Breast epithelium (tissue), 3 donors: ENCODE measurements around the gene GALNT9.

ENCODE experiments used
- CTCF ChIP-seq, 3 donors: fragments of 450-650 bp; IDR thresholded peaks; one replicate each; pipeline ENCODE4 v1.5.1; 2016 to 2017; ENCODE audit warnings: antibody characterized with exemption in 3 of 3, mild to moderate bottlenecking in 3 of 3, moderate library complexity in 3 of 3
- POLR2A ChIP-seq: fragments of 450-650 bp; IDR thresholded peaks from one replicate; pipeline ENCODE4 v1.6.1; 2016; ENCODE audit warnings: antibody characterized with exemption, mild to moderate bottlenecking, moderate library complexity
- POLR2AphosphoS5 ChIP-seq, 3 donors: sonication (generic); formaldehyde crosslinking; IDR thresholded peaks; one replicate each; pipeline ENCODE4 v1.6.1; 2017; ENCODE audit warnings: antibody characterized with exemption in 3 of 3

- TF ChIP-seq CTCF (IDR thresholded peaks at IDR 0.05), result no peak
- no peak for TF ChIP-seq POLR2A
- no peak for TF ChIP-seq POLR2AphosphoS5 (IDR thresholded peaks at IDR 0.05)
These were observed 124.6 kb downstream of the GALNT9 start for GRCh38 chr12:132204793-132205270.
